NCI-H748 (cell line): ENCODE data around the gene TSC22D3.
"Not testable (repeated sequence)": the region's sequence is repeated elsewhere in the genome, so short reads cannot be mapped to it uniquely, and the experiment has no call there.

Experiments
- DNase-seq: peaks from one replicate; lab custom pipeline; 2025; ENCODE audit not compliant: unreplicated experiment; lab: John Stamatoyannopoulos, UW

The TSC22D3 gene

DNA sequence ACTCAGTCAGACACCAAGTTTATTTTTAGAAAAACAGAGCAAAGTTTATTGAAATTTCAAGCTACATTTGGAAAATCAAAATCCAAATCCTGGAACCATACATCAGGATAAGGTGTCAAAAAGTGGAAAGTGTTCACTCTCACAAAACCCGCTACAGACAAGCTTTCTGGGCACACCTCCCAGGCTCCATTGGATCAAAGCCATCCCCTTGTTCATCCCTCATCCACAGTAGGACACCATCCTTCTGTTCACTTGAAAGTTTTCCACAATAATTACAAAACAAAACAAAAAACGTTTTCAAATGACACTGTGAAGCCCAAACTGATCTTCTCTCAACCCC is 62.4 kb downstream of the TSC22D3 start:
- no peak for DNase-seq

DNA sequence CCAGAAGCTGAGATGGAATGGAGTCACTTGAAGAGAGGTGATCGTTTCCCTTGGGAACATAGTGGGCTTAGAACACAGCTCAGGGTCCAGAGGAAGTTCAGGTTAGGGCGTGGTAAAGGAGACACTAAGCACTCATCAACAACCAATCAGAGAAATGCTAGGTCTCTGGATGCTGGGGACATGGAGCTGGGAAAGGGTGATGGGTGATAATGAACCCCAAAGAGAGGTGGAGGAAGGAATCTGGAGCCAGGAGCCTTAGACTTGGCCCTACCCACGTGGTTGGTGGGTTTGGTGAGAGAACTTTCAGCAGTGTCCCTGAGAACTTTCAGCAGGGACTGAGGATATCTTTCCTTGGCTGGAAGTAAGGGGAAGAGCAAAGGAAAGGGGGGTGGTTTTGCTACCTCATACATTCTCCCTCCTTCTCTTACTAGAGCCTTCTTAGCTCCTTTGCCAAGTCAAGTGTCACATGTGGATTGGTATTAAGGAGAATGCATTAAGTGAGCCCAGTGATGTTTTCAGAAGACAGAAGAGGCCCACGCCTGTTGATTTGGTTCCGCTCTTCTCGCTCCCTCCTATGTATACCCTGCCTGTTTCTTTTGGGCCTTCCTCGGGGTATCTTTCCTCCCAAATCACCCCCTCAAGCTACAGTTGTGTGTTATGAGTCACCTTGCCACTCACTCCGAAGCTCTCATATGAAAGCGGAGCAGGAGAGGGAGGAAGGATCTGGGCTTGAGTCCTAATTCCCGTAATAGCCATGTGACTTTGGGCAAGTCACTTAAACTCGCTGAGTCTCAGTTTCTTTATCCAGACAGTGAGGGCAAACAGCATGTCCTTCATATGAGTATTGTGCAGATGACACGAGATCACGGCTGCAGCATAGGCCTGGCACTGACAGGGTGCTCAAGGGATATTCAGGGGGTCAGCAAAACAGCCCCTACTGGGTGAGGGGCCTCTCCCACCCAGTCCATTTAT is 63.1 kb downstream of the TSC22D3 start:
- DNase-seq, result no peak

GRCh38 chrX:107711521-107712181 is 63.9 kb downstream of the TSC22D3 start:
- DNase-seq, result no peak

DNA sequence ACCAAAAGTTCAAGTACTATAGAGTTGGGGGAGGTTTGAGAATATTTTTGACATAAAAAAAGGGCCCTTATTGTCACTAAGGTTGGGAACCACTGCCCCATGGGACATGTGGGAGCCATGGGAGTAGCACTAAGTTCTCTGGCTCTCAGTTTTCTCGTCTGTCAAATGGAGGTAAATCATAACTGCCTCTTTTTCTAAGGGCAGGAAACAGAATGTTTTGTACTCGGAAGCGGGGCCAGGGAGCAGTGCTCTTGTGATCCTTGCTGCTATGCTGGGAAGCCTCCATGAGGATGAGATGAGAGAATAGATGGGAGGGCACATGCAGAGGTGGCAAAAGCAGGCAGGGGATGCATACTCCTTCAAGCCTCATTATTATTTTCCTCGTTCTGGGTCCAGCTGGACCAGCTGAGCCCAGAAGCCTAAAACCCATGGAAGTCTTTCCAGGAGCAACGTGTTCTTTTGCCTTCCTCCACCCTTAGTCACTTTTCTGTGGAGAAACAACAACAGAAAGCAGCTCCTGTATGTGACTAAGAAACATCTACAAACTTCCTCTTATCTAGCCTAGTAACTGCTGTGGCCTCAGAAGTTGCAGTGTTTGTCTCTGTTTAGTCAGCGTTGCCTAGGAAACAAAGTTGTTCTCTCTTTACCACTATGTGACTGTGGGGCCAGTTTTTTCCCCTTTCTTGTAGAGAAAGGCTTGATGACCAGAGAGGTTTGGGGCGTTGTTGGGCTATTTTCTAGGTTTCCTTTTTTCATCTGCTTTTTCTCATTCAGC is 64.8 kb downstream of the TSC22D3 start:
- DNase-seq, result peak; percentile 19

DNA sequence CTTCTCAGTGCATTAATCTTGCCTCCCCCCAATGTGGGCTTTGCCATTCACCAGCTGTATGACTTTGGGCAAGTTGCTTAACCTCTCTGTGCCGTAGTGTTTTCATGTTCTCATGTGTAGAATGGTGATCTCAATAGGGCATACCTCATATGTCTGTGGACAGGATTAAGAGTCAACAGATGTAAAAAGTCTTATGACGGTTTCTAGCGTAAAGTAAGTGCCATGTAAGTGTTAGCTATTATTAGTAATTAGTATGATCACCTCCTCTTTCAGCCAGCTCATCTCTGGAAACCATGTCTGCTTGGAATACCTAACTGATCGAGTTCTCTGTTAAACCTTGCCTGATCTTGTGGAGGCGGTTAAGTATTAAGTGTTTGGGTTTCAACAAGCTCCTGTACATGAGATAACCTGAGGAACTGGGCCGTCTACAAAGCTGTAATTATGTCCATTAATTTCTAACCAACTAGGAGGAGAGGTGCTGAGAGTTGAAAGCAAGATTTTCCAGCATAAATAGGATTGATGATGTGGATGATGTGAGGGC is 66.3 kb downstream of the TSC22D3 start:
- no peak for DNase-seq

- DNase-seq, result no peak
Measured at GRCh38 chrX:107708762-107709161, 66.8 kb downstream of the TSC22D3 start.

DNA sequence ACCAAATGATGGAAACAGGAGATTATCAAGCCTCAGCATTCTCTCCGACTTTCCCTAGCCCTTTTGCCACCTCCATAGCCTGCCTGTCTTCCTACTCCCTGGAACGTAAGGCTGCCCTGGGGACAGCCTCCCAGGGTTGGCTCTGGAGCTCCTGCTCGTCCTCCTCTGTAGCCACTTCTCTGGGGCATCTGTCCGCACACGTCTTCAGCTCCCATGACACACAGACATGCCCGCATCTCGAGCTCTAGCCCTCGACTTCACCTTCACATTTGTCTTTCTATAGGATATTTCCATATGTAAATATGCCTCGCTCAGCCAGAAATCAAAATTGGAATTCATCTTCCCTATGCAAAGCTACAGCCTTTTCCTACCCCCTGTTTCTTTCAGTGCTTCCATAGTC is 67.7 kb downstream of the TSC22D3 start:
- no peak for DNase-seq

DNA sequence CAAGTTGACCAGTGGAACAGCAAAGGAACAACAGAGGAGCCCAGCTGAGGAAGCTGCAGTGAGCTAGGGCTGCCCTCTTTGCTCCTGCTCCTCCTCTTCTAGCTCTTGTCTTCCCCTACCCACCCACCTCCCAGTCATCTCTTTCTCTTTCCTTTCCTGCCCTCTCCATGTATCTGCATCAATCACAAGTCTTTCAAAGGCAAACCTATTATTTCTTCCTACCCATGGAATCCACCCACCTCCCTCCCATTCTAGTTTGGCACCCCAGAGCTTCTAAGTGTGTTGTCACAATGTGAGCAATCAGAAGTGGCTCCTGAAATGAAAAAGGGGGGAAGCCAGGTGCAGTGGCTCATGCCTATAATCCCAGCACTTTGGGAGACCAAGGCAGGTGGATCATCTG is 69.3 kb downstream of the TSC22D3 start:
- DNase-seq, result no peak

- DNase-seq, result no peak
Measured at GRCh38 chrX:107704587-107704986, 71.0 kb downstream of the TSC22D3 start.

- DNase-seq, result no peak
Measured at GRCh38 chrX:107704181-107704580, 71.4 kb downstream of the TSC22D3 start.

- DNase-seq, result no peak
Measured at GRCh38 chrX:107701493-107702121, 74.0 kb downstream of the TSC22D3 start.

DNA sequence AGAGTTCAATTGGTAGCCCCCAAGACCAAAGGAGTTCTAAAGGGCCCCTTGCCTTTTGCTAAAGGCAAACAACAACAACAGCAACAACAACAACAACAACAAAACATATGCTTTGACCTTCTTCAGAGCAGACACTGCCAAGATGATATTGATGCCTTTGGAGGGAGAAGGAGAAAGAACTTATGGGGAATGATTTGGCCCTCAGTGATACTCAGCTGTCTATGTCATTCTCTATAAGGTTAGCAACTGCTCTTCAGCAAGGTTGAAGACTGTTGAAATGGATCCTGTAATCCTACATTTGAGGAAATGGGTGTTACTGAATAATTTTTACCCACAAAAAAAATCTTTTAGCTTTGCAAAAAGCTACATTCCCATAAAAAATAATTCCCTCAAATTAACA is 74.8 kb downstream of the TSC22D3 start:
- DNase-seq, result no peak

DNA sequence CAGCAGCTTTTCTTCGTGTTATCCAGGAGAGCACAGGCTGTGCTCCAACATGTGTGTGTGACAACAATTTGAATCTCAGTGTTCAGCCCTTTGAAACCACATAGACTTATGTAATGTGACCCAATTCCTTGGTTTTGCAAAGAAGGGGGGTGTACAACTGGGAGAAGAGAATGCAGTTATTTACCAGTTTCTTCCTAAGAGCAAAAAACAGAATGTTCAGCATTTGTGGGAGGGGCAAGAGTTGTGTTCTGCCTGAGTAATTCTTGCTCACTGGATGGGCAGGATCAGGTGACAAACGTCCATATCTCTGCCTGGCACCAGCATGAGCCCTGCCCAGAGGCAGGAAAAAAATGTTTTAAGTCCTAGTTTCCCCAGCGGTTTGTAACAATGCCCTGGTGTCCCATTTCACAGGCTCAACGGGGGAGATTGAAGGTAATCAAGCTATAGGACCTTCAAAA is 75.2 kb downstream of the TSC22D3 start:
- DNase-seq, result peak; percentile 17

DNA sequence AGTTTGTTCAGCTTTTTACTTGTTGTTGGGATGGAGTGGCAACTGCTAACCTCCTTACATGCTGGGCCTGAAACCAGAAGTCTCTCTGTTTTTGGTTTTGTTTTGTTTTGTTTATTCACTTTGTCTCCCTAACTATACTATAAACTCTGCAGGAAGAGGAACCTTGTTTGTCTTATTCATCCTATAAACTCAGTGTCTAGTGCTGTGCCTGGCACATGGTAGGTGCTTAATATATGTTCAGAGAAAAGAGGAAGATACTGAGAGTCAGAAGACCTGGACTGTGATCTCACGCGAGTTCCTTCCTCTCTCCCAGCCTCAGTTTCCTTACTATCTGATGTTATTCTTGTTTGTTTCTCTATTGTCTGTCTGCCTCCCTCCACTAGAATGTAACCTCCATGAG is 76.0 kb downstream of the TSC22D3 start:
- DNase-seq, result no peak

DNA sequence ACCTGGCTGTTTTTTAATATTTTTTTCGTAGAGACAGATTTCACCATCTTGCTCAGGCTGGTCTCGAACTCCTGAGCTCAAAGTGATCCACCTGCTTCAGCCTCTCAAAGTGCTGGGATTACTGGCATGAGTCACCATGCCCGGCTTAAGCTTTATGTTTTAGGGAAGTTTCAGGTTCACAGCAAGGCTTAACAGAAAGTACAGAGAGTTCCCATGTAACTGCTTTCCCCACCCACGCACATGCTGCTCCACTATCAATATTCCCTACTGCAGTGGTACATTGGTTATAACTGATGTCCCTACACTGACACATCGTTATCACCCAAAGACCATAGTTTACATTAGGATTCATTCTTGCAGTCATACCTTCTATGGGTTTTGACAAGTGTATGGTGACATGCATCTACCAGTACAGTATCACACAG is 84.6 kb downstream of the TSC22D3 start:
- no peak for DNase-seq

DNA sequence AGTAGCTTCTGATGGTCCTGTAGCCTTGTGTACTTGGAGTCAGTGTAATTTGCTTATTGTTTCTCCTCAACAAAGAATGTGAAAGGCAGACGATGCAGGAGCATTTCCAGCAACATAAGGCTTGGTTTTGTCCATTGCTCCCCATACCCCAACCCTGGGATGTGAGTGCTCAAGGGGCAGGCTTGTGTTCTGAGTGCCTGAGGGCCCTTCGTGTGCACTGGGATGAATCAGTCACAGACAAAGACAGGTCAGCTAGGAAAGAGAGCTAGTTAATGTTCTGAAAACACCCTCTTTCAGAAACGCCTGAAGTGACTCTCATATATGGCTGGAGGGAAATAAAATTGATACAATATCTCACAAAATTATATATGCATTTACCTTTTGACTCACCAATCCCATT is 88.1 kb downstream of the TSC22D3 start:
- DNase-seq, result no peak

GRCh38 chrX:107686792-107687191 is 88.8 kb downstream of the TSC22D3 start:
- DNase-seq, result no peak

DNA sequence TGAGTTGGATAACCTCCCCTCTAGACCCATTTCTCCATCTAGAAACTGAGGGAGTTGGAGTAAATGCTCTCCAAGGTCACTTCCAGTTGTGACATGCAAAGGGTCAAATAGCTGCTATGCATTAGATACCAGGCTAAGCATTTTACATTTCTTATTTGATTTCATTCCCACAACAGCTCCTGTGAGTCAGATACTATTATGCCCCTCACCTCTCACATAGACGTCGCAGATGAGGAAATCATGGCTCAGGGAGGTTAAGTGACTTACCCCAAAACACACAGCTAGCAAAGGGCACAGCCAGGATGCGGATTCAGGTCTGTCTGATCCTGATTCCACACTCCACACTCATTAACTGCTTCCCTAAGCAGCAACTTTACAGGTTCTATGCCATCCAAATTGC is 89.6 kb downstream of the TSC22D3 start:
- no peak for DNase-seq

GRCh38 chrX:107685586-107685985 is 90.0 kb downstream of the TSC22D3 start:
- not testable (repeated sequence) for DNase-seq

GRCh38 chrX:107684956-107685385 is 90.6 kb downstream of the TSC22D3 start:
- no peak for DNase-seq

DNA sequence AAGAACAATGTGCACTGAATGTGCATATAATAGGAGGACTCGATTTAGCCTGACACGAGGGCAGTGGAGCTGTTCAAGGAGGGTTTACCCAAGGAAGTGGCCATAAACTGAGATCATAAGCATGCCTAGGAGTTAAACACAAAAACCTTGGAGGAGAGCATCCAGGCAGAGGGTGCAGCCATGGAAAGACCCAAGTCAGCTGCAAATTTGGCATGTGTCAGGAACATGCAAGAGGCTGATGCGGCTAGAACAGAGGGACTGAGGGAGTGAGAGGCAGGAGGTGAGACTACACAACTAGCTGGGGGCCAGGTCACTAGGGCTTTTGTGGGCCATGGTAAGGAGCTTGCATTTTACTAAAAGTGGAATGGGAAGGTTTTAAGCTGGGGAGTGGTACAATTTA is 91.7 kb downstream of the TSC22D3 start:
- DNase-seq, result no peak
